ENCODE measurements around the gene TPCN2.

TPCN2 gene

DNA sequence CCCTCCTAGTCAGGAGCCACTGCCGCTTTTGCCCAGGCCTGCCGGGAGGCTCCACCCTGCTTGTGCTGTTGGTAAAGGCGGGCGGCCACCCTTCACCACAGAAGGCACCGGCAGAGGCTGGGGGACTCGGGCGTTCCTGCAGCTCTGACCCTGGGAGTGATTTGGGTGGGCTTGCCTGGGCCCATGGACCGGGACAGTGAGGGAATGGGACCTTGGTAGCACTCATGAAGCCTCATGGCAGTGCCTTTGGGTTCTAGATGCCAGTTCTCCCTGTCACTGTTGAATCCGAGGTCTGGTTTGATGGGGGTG lies 4.4 kb downstream of the TPCN2 start:
- no peak overlapping the region for H3K4me3 ChIP-seq (ENCODE audit: low read depth, low read length)
- H3K4me1 ChIP-seq (ENCODE audit: control insufficient read depth, insufficient read depth, low read length): peaks cover 18% of the 10 kb centered on the region

GRCh38 chr11:69053546-69054396 lies 5.0 kb downstream of the TPCN2 start:
- no peak overlapping the region for H3K9ac ChIP-seq (ENCODE audit: low read length)
- no peak overlapping the region for H3K4me3 ChIP-seq (ENCODE audit: low read depth, low read length)
- no peaks in the 10 kb centered on the region for H3K9me3 ChIP-seq (ENCODE audit: control insufficient read depth, insufficient read depth, low read depth, low read length)
- peaks cover 46% of the 10 kb centered on the region for H3K36me3 ChIP-seq (ENCODE audit: control insufficient read depth, insufficient read depth, low read length)
- H3K4me1 ChIP-seq (ENCODE audit: control insufficient read depth, insufficient read depth, low read length): peaks cover 14% of the 10 kb centered on the region; the same call in 1 of the 2 replicates
- no peaks in the 10 kb centered on the region for H3K27me3 ChIP-seq (ENCODE audit: control insufficient read depth, insufficient read depth, low read length)
- no peak overlapping the region for H3K27ac ChIP-seq (ENCODE audit: low read depth, low read length)

More for the DNA sequence above, 4.4 kb downstream of the TPCN2 start:
- Histone ChIP-seq H3K27ac (ENCODE audit: low read depth, low read length) (0 out of 2 replicates have a peak overlapping the region, but pooled peaks have one; percentile 22), H3K9ac (ENCODE audit: low read length) (no peak overlapping the region), H3K27me3 (ENCODE audit: control insufficient read depth, insufficient read depth, low read length) (no peaks in the 10 kb centered on the region), H3K36me3 (ENCODE audit: control insufficient read depth, insufficient read depth, low read length) (peaks cover 40% of the 10 kb centered on the region), H3K9me3 (ENCODE audit: control insufficient read depth, insufficient read depth, low read depth, low read length) (no peaks in the 10 kb centered on the region)

DNA sequence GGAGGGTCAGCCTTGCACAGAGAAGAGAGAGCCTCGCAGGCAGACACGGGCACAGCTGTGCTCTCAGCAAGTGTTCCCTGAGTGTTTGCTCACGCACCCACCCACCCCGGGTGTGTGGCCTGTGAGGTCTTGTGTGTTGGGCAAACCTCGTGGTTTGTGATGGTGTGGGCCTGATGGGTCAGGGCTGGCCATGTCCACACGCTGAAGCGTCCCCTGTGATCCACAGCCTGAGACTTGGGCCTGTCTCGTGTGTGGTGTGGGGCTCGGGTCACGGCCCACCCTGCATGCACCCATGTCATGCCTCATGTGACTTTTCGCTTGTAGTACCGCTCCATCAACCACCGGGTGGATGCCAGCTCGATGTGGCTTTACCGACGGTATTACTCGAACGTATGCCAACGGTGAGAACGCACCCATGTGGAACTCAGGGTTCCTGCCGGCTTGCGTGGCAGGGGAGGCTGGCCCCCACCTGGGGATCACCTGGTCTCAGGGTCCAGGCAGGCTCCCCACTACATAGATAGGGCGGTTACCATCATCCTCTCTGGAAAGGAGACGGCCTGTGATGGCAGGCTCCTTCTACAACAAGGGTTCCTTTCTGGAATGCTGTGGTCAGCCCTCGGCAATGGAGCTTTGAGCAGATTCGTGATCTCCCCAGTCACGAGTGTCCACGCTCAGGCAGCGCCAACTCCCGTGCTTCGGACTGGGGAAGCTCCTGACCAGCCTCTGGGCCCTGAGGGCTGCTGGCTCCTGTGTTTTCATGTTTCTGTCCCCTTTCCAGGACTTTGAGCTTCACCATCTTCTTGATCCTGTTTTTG lies 5.9 kb downstream of the TPCN2 start:
- H3K27ac ChIP-seq (ENCODE audit: low read depth, low read length): no peak overlapping the region
- no peaks in the 10 kb centered on the region for H3K9me3 ChIP-seq (ENCODE audit: control insufficient read depth, insufficient read depth, low read depth, low read length)
- peaks cover 14% of the 10 kb centered on the region; the same call in 1 of the 2 replicates for H3K4me1 ChIP-seq (ENCODE audit: control insufficient read depth, insufficient read depth, low read length)
- H3K36me3 ChIP-seq (ENCODE audit: control insufficient read depth, insufficient read depth, low read length): peaks cover 54% of the 10 kb centered on the region
- no peak overlapping the region for H3K9ac ChIP-seq (ENCODE audit: low read length)
- H3K27me3 ChIP-seq (ENCODE audit: control insufficient read depth, insufficient read depth, low read length): no peaks in the 10 kb centered on the region
- H3K4me3 ChIP-seq (ENCODE audit: low read depth, low read length): no peak overlapping the region

DNA sequence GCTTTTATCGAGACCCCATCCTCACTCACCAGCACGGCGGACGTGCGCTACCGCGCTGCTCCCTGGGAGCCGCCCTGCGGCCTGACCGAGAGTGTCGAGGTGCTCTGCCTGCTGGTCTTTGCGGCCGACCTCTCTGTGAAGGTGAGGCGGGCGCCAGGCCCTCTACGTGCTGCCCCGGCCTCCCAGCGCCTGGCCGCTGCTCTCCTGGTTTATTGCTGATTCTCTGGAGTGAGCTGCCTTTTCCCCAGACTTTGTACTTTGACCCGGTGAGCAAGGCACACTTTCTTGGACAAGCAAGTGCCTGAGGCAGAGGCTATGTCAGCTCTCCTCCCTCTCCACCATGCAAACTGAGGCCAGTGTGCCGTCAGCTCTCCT lies 6.5 kb downstream of the TPCN2 start:
- Histone ChIP-seq H3K27ac (ENCODE audit: low read depth, low read length) (no peak overlapping the region), H3K9ac (ENCODE audit: low read length) (no peak overlapping the region), H3K27me3 (ENCODE audit: control insufficient read depth, insufficient read depth, low read length) (no peaks in the 10 kb centered on the region), H3K4me1 (ENCODE audit: control insufficient read depth, insufficient read depth, low read length) (peaks cover 9% of the 10 kb centered on the region; the same call in 1 of the 2 replicates), H3K36me3 (ENCODE audit: control insufficient read depth, insufficient read depth, low read length) (peaks cover 60% of the 10 kb centered on the region), H3K4me3 (ENCODE audit: low read depth, low read length) (no peak overlapping the region), H3K9me3 (ENCODE audit: control insufficient read depth, insufficient read depth, low read depth, low read length) (no peaks in the 10 kb centered on the region)

DNA sequence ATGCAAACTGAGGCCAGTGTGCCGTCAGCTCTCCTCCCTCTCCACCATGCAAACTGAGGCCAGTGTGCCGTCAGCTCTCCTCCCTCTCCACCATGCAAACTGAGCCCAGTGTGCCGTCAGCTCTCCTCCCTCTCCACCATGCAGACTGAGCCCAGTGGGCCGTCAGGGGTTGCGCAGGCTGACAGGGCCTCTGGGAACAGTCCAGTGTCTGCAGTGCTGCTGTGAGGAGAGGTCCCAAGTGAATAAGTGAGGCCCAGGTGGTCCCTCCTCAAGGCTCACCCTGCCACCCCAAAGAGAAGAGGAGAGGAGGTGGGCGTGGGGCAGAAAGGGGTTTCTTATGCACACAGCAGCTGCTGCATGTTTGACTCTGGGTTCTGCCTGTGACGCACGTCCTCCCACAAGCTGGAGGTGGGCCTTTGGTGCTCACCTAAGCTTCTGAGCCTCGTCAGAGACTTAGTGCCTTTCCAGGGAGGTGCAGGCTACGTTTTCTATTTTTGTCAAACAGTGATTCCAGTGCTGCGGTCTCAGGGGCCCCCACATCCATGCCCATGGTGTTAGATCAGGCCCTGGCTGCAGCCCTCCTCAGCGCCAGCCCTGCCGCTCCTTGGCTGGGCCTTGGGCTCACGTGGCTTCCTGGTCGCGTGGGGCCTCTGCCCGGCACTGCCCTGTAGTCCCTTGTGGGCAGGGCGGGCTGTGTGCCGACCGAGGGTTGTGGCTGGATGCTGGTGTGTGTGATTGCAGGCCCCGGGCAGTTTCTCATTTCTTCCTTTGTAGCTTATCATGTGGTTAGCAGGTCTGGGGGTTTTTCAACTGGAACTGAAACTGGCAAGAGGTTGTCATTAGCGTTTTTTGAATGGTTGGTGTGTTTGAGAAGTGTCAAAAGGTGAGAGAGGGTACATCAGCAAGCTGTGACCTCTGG lies 7.1 kb downstream of the TPCN2 start:
- H3K4me3 ChIP-seq (ENCODE audit: low read depth, low read length): no peak overlapping the region
- H3K9ac ChIP-seq (ENCODE audit: low read length): peak overlapping the region; percentile 32
- H3K27ac ChIP-seq (ENCODE audit: low read depth, low read length): no peak overlapping the region

DNA sequence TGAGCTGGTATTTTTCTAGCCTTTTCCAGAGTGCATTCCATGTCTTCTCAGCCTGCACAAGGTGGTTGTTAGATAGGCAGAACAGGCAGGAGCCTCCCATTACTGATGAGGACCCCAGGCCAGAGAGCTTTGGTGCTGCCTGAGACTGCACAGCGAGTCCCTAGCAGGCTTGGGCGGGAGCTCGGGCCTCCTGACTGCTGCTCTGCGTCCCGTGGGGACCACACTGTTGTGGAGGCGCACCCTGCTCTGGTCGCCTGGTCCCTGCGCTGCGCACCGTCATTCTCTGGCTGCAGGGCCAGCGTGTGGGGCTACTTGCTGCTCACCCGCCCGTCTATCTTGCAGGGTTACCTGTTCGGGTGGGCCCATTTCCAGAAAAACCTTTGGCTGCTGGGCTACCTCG lies 8.5 kb downstream of the TPCN2 start:
- Histone ChIP-seq H3K9ac (ENCODE audit: low read length) (no peak overlapping the region), H3K27me3 (ENCODE audit: control insufficient read depth, insufficient read depth, low read length) (no peaks in the 10 kb centered on the region), H3K27ac (ENCODE audit: low read depth, low read length) (no peak overlapping the region), H3K4me3 (ENCODE audit: low read depth, low read length) (no peak overlapping the region), H3K4me1 (ENCODE audit: control insufficient read depth, insufficient read depth, low read length) (no peaks in the 10 kb centered on the region), H3K9me3 (ENCODE audit: control insufficient read depth, insufficient read depth, low read depth, low read length) (no peaks in the 10 kb centered on the region), H3K36me3 (ENCODE audit: control insufficient read depth, insufficient read depth, low read length) (peaks cover 72% of the 10 kb centered on the region)

More for the DNA sequence above, 7.1 kb downstream of the TPCN2 start:
- Histone ChIP-seq H3K36me3 (ENCODE audit: control insufficient read depth, insufficient read depth, low read length) (peaks cover 67% of the 10 kb centered on the region), H3K27me3 (ENCODE audit: control insufficient read depth, insufficient read depth, low read length) (no peaks in the 10 kb centered on the region), H3K4me1 (ENCODE audit: control insufficient read depth, insufficient read depth, low read length) (peaks cover 9% of the 10 kb centered on the region; the same call in 1 of the 2 replicates), H3K9me3 (ENCODE audit: control insufficient read depth, insufficient read depth, low read depth, low read length) (no peaks in the 10 kb centered on the region)

DNA sequence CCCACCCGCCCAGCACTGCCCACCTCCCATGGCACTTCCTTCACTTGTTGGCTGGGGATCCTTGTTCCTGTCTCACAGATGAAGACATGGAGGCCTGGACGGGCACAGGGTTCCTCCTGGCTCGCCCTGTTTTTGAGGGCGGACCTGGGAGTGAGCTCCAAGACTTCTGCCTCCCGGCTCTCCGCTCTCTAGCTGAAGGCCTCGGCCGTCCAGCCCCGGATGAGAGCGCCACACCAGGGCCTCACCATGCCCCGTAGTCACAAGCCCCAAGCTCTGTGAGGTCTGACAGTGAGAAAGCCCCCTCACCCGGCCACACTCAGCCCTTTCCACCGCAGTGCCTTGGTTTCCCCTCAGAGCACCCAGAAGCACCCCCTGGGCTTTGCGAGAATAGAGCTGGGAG lies 9.1 kb downstream of the TPCN2 start:
- H3K4me3 ChIP-seq (ENCODE audit: low read depth, low read length): no peak overlapping the region
- no peaks in the 10 kb centered on the region for H3K27me3 ChIP-seq (ENCODE audit: control insufficient read depth, insufficient read depth, low read length)
- no peak overlapping the region for H3K9ac ChIP-seq (ENCODE audit: low read length)
- no peak overlapping the region for H3K27ac ChIP-seq (ENCODE audit: low read depth, low read length)
- peaks cover 78% of the 10 kb centered on the region for H3K36me3 ChIP-seq (ENCODE audit: control insufficient read depth, insufficient read depth, low read length)
- H3K9me3 ChIP-seq (ENCODE audit: control insufficient read depth, insufficient read depth, low read depth, low read length): no peaks in the 10 kb centered on the region
- no peaks in the 10 kb centered on the region for H3K4me1 ChIP-seq (ENCODE audit: control insufficient read depth, insufficient read depth, low read length)

GRCh38 chr11:69058511-69059270 lies 10.0 kb downstream of the TPCN2 start:
- Histone ChIP-seq H3K4me3 (ENCODE audit: low read depth, low read length) (no peak overlapping the region), H3K9ac (ENCODE audit: low read length) (no peak overlapping the region), H3K27me3 (ENCODE audit: control insufficient read depth, insufficient read depth, low read length) (no peaks in the 10 kb centered on the region), H3K4me1 (ENCODE audit: control insufficient read depth, insufficient read depth, low read length) (no peaks in the 10 kb centered on the region), H3K9me3 (ENCODE audit: control insufficient read depth, insufficient read depth, low read depth, low read length) (no peaks in the 10 kb centered on the region), H3K36me3 (ENCODE audit: control insufficient read depth, insufficient read depth, low read length) (peaks cover 81% of the 10 kb centered on the region), H3K27ac (ENCODE audit: low read depth, low read length) (no peak overlapping the region)

GRCh38 chr11:69059429-69059828 lies 10.7 kb downstream of the TPCN2 start:
- Histone ChIP-seq H3K36me3 (ENCODE audit: control insufficient read depth, insufficient read depth, low read length) (peaks cover 79% of the 10 kb centered on the region), H3K27ac (ENCODE audit: low read depth, low read length) (no peak overlapping the region), H3K9ac (ENCODE audit: low read length) (no peak overlapping the region)

DNA sequence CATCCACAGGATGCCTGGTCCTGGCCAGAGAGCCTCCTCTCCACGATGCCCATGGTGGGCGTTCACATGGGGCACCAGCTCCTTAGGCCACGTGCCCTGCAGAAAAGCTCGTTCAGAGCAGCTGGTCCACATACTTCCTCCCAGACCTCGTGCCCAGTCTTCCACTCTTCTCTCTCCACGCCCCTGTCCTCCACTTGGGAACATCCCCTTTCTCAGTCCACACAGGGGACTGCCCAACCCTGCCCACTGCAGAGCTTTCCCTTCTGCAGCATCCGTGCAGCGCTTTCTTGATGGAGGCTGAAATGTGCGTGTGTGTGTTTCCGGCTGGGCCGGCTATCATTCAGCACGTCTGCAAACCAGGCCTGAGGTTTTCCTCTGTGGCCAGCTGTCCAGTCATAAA lies 11.3 kb downstream of the TPCN2 start:
- H3K36me3 ChIP-seq (ENCODE audit: control insufficient read depth, insufficient read depth, low read length): peaks cover 79% of the 10 kb centered on the region
- H3K4me1 ChIP-seq (ENCODE audit: control insufficient read depth, insufficient read depth, low read length): no peaks in the 10 kb centered on the region
- no peaks in the 10 kb centered on the region for H3K27me3 ChIP-seq (ENCODE audit: control insufficient read depth, insufficient read depth, low read length)
- H3K27ac ChIP-seq (ENCODE audit: low read depth, low read length): no peak overlapping the region
- no peak overlapping the region for H3K4me3 ChIP-seq (ENCODE audit: low read depth, low read length)
- H3K9ac ChIP-seq (ENCODE audit: low read length): no peak overlapping the region
- no peaks in the 10 kb centered on the region for H3K9me3 ChIP-seq (ENCODE audit: control insufficient read depth, insufficient read depth, low read depth, low read length)

More at GRCh38 chr11:69059429-69059828, 10.7 kb downstream of the TPCN2 start:
- Histone ChIP-seq H3K4me3 (ENCODE audit: low read depth, low read length) (no peak overlapping the region), H3K27me3 (ENCODE audit: control insufficient read depth, insufficient read depth, low read length) (no peaks in the 10 kb centered on the region), H3K4me1 (ENCODE audit: control insufficient read depth, insufficient read depth, low read length) (no peaks in the 10 kb centered on the region), H3K9me3 (ENCODE audit: control insufficient read depth, insufficient read depth, low read depth, low read length) (no peaks in the 10 kb centered on the region)
